Measurements from ENCODE around the gene PACRG.

The PACRG gene

DNA sequence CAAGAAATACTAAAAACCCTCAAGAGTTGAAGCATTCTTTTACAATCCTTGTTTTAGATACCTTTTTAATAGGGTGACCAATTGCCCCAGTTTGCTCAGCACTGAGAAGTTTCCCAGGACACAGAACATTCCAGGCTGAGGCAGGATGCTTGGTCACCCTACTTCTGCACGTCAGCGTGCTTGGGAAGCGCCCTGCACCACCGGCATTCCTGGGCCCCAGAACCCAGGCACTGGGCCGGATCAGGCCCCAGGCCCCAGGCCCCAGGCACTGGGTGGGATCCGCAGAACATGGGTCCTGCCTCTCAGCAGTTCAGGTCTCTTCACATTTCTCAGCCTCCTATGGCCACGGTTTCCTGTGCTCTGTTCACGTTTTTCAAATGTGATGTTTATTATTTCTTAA is 472.9 kb downstream of the PACRG start:
- no peak for DNase-seq (ENCODE audit: low read depth)
- H3K4me3 ChIP-seq (ENCODE audit: low read length), result no peak overlapping the region
- no peak for TF ChIP-seq CTCF (IDR thresholded peaks at IDR 0.05; ENCODE audit: insufficient read depth, low read depth, low read length, missing control alignments)

- TF ChIP-seq CTCF (IDR thresholded peaks at IDR 0.05; ENCODE audit: insufficient read depth, low read depth, low read length, missing control alignments), result no peak
- H3K4me3 ChIP-seq (ENCODE audit: low read length), result no peak overlapping the region
- no peak for DNase-seq (ENCODE audit: low read depth)
These were observed 474.1 kb downstream of the PACRG start for GRCh38 chr6:163201855-163202254.

DNA sequence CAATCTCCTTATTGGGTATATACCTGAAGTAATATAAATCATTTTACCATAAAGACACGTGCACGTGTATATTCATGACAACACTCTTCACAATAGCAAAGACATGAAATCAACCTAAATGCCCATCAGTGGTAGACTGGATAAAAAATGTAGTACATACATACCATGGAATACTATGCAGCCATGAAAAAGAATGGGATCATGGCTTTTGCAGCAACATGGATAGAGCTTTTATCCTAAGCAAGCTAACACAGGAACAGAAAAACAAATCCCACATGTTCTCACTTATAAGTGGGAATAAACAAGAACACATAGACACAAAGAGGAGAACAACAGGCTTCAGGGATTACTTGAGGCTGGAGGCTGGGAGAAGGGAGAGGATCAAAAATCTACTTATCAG is 478.4 kb downstream of the PACRG start:
- DNase-seq (ENCODE audit: low read depth), result no peak
- H3K4me3 ChIP-seq (ENCODE audit: low read length), result no peak overlapping the region
- TF ChIP-seq CTCF (IDR thresholded peaks at IDR 0.05; ENCODE audit: insufficient read depth, low read depth, low read length, missing control alignments), result no peak

DNA sequence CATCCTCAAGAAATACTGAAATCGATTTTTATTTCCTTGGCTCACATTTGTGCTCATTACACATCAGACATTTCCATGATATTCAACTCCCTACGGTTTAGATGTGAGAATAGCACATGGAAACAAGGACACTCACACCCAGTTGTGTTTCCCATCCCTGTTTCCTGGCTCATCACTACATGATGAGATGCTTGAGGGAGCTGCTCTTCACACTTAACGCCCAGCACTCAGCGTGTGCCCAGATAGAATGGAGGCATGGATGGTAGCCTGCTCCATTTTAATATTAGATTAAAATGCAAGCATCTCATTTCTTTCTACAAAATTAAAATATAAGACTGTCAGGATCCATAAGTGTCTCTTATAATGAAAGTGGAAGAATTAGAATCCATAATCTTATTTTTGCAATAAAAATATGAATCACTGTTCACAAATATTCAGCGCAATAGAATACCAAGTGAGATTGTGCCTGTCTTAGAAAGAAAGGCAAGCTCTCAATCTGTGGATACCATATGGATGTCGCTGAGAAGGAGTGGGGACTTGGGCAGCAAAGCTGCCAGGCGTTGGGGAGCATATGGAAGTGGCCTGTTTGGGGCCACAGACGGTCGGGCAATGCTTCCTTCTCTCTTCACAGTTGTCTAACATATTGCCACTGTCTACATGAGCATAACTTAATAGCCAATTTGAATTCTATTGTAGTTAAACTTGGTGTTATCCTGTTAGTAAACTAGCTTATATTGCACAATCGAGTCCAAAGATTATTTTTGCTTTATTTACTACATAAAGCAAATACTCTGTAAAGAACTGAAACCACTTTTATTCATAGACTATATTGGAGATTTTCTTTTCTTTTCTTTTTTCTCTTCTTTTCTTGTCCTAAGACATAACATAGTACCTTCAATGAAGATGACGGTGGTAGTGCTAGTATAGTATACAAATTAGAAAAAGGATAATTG is 479.9 kb downstream of the PACRG start:
- H3K4me3 ChIP-seq (ENCODE audit: low read length), result no peak overlapping the region
- no peak for TF ChIP-seq CTCF (IDR thresholded peaks at IDR 0.05; ENCODE audit: insufficient read depth, low read depth, low read length, missing control alignments)
- no peak for DNase-seq (ENCODE audit: low read depth)

DNA sequence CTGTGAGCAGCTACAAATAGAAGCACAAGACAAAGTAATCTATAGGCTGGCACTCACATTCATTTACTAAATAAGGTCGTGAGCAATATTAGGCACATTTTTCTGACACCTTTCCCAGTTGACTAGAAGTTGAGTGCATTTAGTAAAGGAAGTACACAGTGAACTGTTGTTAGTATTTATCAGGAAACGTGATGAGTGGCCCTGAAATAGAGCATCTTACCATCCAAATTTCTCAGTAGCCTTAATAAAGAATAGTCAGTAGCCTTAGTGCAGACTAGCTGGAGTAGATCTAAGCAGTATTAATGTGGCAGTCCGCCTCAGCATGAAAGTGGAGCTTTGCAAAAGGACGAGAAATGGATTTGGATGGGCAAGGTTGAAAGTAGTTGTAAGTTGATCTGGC is 481.2 kb downstream of the PACRG start:
- TF ChIP-seq CTCF (IDR thresholded peaks at IDR 0.05; ENCODE audit: insufficient read depth, low read depth, low read length, missing control alignments), result no peak
- H3K4me3 ChIP-seq (ENCODE audit: low read length), result no peak overlapping the region
- no peak for DNase-seq (ENCODE audit: low read depth)

DNA sequence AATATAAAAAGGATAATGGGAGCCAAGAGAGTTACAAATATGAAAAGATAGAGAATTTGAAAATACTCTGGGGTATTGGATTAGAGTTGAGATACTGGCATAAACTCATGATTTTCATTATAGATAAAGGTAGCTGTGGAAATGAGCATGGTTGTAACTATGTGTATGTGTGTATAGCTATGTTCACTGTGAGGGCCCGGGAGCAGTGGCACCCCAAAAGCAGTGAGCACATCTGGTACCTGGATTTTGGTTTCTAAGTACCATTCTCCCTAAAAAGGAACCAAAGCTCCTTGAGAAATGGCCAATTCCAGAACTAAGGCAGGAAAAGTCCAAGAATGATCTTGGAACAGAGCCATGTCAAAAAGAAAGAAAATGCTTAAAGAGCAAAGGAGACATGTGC is 484.3 kb downstream of the PACRG start:
- no peak for TF ChIP-seq CTCF (IDR thresholded peaks at IDR 0.05; ENCODE audit: insufficient read depth, low read depth, low read length, missing control alignments)
- no peak overlapping the region for H3K4me3 ChIP-seq (ENCODE audit: low read length)
- no peak for DNase-seq (ENCODE audit: low read depth)

GRCh38 chr6:163214259-163214658 is 486.5 kb downstream of the PACRG start:
- TF ChIP-seq CTCF (IDR thresholded peaks at IDR 0.05; ENCODE audit: insufficient read depth, low read depth, low read length, missing control alignments), result no peak
- H3K4me3 ChIP-seq (ENCODE audit: low read length), result no peak overlapping the region
- DNase-seq (ENCODE audit: low read depth), result no peak
